Transverse colon (tissue), 4 donors: ENCODE measurements around the gene C1QB.

Source experiments
- CTCF ChIP-seq, 5 experiments: fragments of 200-600 bp in 3 of 5; fragments of 450-650 bp in 2 of 5; sonication (generic) in 3 of 5; IDR thresholded peaks; 1 replicate in 2 of 5; 2 replicates in 3 of 5; pipeline ENCODE4 v1.5.1; 2016 to 2017; ENCODE audit warnings: antibody characterized with exemption in 5 of 5, inconsistent platforms in 3 of 5, mild to moderate bottlenecking in 2 of 5, moderate library complexity in 1 of 5
- EP300 ChIP-seq: sonication (generic); formaldehyde crosslinking; IDR thresholded peaks from one replicate; pipeline ENCODE4 v1.6.1; 2017; ENCODE audit warnings: antibody characterized with exemption, low read depth
- POLR2AphosphoS5 ChIP-seq, 3 donors: sonication (generic); formaldehyde crosslinking; IDR thresholded peaks; one replicate each; pipeline ENCODE4 v1.6.1; 2016; ENCODE audit warnings: antibody characterized with exemption in 3 of 3

GRCh38 chr1:22691031-22691753 is 38.2 kb downstream of the C1QB start:
- no peak for TF ChIP-seq CTCF (IDR thresholded peaks at IDR 0.05)
- TF ChIP-seq EP300 = no peak
- TF ChIP-seq POLR2AphosphoS5 (IDR thresholded peaks at IDR 0.05) = no peak
